Adipocyte (in vitro differentiated cells): ENCODE results near the gene DYRK1A.
"Not testable (repeated sequence)": the region's sequence is repeated elsewhere in the genome, so short reads cannot be mapped to it uniquely, and the experiment has no call there.

Source experiments
- DNase-seq: peaks from one replicate; pipeline ENCODE4 v3.0.0-alpha.2; 2015; ENCODE audit warnings: low read depth
- H3K27me3 ChIP-seq: replicated peaks from 2 replicates; pipeline ENCODE4 v1.7.0; 2013; ENCODE audit warnings: mild to moderate bottlenecking, low read length, moderate library complexity; ENCODE audit not compliant: control insufficient read depth, insufficient read depth
- H3K36me3 ChIP-seq: 2 replicates; pipeline ENCODE4 v1.7.0; 2013; ENCODE audit warnings: low read length, mild to moderate bottlenecking, moderate library complexity; ENCODE audit not compliant: control insufficient read depth, insufficient read depth, severe bottlenecking
- H3K4me1 ChIP-seq: 2 replicates; pipeline ENCODE4 v1.7.0; 2013; ENCODE audit warnings: mild to moderate bottlenecking, low read length, moderate library complexity; ENCODE audit not compliant: control insufficient read depth, insufficient read depth
- H3K4me3 ChIP-seq: 2 replicates; pipeline ENCODE4 v1.7.0; 2013; ENCODE audit warnings: mild to moderate bottlenecking, low read length, moderate library complexity
- H3K9ac ChIP-seq: 2 replicates; pipeline ENCODE4 v1.7.0; 2013; ENCODE audit warnings: mild to moderate bottlenecking, low read length, moderate library complexity
- H3K9me3 ChIP-seq: 2 replicates; pipeline ENCODE4 v1.7.0; 2013; ENCODE audit warnings: mild to moderate bottlenecking, low read length, moderate library complexity; ENCODE audit not compliant: control insufficient read depth

Gene DYRK1A

GRCh38 chr21:37548521-37548981, 182.0 kb downstream of the DYRK1A start:
- H3K9ac ChIP-seq, result no peak overlapping the region
- H3K4me3 ChIP-seq, result no peak overlapping the region
- H3K4me1 ChIP-seq, result peaks cover 37% of the 10 kb centered on the region
- no peaks in the 10 kb centered on the region for H3K36me3 ChIP-seq
- H3K9me3 ChIP-seq, result no peaks in the 10 kb centered on the region
- DNase-seq, result no peak
- H3K27me3 ChIP-seq, result peaks cover 21% of the 10 kb centered on the region

- H3K4me3 ChIP-seq, H3K9me3 ChIP-seq, H3K36me3 ChIP-seq, DNase-seq, H3K9ac ChIP-seq: not testable (repeated sequence)
- H3K4me1 ChIP-seq, result peaks cover 37% of the 10 kb centered on the region
- H3K27me3 ChIP-seq, result peaks cover 26% of the 10 kb centered on the region
Observed at GRCh38 chr21:37549730-37550129, 183.2 kb downstream of the DYRK1A start.

- Histone ChIP-seq H3K36me3 (no peaks in the 10 kb centered on the region), H3K27me3 (peaks cover 29% of the 10 kb centered on the region), H3K4me3 (no peak overlapping the region), H3K9me3 (no peaks in the 10 kb centered on the region), H3K9ac (no peak overlapping the region), H3K4me1 (peaks cover 37% of the 10 kb centered on the region)
- DNase-seq, result no peak
Observed at GRCh38 chr21:37550157-37550556, 183.6 kb downstream of the DYRK1A start.

GRCh38 chr21:37550618-37551330, 184.2 kb downstream of the DYRK1A start:
- H3K36me3 ChIP-seq, result no peaks in the 10 kb centered on the region
- no peak for DNase-seq
- H3K4me3 ChIP-seq, result peak overlapping the region; percentile 52
- peaks cover 29% of the 10 kb centered on the region for H3K27me3 ChIP-seq
- no peak overlapping the region for H3K9ac ChIP-seq
- H3K4me1 ChIP-seq, result peaks cover 37% of the 10 kb centered on the region
- H3K9me3 ChIP-seq, result no peaks in the 10 kb centered on the region

- peaks cover 28% of the 10 kb centered on the region for H3K27me3 ChIP-seq
- H3K4me3 ChIP-seq, result peak overlapping the region; percentile 52
- peaks cover 37% of the 10 kb centered on the region for H3K4me1 ChIP-seq
- H3K9ac ChIP-seq, result no peak overlapping the region
- no peaks in the 10 kb centered on the region for H3K36me3 ChIP-seq
- H3K9me3 ChIP-seq, result no peaks in the 10 kb centered on the region
- peak; percentile 30 for DNase-seq
Observed at GRCh38 chr21:37551331-37551992, 184.9 kb downstream of the DYRK1A start.

GRCh38 chr21:37551993-37552355, 185.4 kb downstream of the DYRK1A start:
- H3K27me3 ChIP-seq, result peaks cover 27% of the 10 kb centered on the region
- H3K9ac ChIP-seq, result no peak overlapping the region
- no peak for DNase-seq
- H3K9me3 ChIP-seq, result no peaks in the 10 kb centered on the region
- H3K4me3 ChIP-seq, result no peak overlapping the region
- H3K4me1 ChIP-seq, result peaks cover 32% of the 10 kb centered on the region
- H3K36me3 ChIP-seq, result no peaks in the 10 kb centered on the region

GRCh38 chr21:37552496-37553029, 186.0 kb downstream of the DYRK1A start:
- Histone ChIP-seq H3K9ac (no peak overlapping the region), H3K4me3 (no peak overlapping the region), H3K36me3 (no peaks in the 10 kb centered on the region), H3K27me3 (peaks cover 27% of the 10 kb centered on the region), H3K4me1 (peaks cover 26% of the 10 kb centered on the region), H3K9me3 (no peaks in the 10 kb centered on the region)
- DNase-seq, result no peak

GRCh38 chr21:37553078-37553481, 186.5 kb downstream of the DYRK1A start:
- peaks cover 27% of the 10 kb centered on the region for H3K27me3 ChIP-seq
- H3K4me3 ChIP-seq, result no peak overlapping the region
- no peak for DNase-seq
- H3K9me3 ChIP-seq, result no peaks in the 10 kb centered on the region
- no peak overlapping the region for H3K9ac ChIP-seq
- peaks cover 21% of the 10 kb centered on the region for H3K4me1 ChIP-seq
- no peaks in the 10 kb centered on the region for H3K36me3 ChIP-seq

GRCh38 chr21:37554661-37555379, 188.2 kb downstream of the DYRK1A start:
- Histone ChIP-seq H3K36me3 (no peaks in the 10 kb centered on the region), H3K27me3 (peaks cover 27% of the 10 kb centered on the region), H3K4me1 (peaks cover 15% of the 10 kb centered on the region), H3K4me3 (no peak overlapping the region), H3K9ac (no peak overlapping the region), H3K9me3 (no peaks in the 10 kb centered on the region)
- DNase-seq, result no peak

DNA sequence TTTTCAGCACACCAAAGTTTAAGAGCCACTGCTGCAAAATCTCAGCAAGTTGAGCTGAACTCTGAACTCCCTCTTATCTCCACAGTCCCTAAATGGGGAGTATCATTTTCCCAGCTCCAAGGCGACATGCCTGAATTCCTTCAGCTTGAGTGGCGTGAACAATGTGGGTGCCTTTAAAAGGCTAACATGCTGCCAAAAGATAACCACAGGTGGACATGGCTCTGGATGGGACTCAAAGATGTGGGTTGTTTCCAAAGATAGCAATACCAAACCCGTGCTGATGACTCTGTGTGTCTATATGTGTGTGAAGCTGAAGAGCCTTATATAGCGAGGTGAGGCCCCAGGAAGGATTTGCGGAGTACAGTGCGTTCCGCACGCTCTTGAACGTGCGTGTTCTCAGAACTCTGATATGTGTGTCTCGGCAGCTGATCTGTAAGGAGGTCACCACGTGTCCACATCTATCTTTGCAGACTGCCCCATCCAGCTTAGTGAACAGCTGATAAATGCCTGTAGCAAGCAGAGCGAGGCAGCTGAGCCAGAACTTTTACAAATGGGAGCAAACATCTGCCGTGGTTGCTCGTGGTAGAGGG, 189.2 kb downstream of the DYRK1A start:
- Histone ChIP-seq H3K9me3 (no peaks in the 10 kb centered on the region), H3K36me3 (no peaks in the 10 kb centered on the region), H3K4me3 (no peak overlapping the region), H3K4me1 (peaks cover 14% of the 10 kb centered on the region), H3K27me3 (peaks cover 23% of the 10 kb centered on the region), H3K9ac (no peak overlapping the region)
- no peak for DNase-seq
